Body of pancreas (tissue), 4 donors: ENCODE data around the gene MS4A3. TPM values are rescaled to one million over a fixed set of nuclear protein-coding genes. Genes with fewer than 3 reads are reported as not detected.
"Not testable (repeated sequence)": the region's sequence is repeated elsewhere in the genome, so short reads cannot be mapped to it uniquely, and the experiment has no call there.

ENCODE experiments used
- ATAC-seq: fragments of 150-250 bp; one replicate; pipeline ENCODE4 v1.9.1; 2016
- DNase-seq, 4 donors: peaks; one replicate each; pipeline ENCODE4 v3.0.0-alpha.2; 2019
- H3K27ac ChIP-seq, 4 donors: fragments of 200-600 bp; sonication (generic); 1 replicate in 3 of 4; 2 replicates in 1 of 4; pipeline versions ENCODE4 v1.5.1 to v1.6.1; 2016 to 2019; ENCODE audit warnings: mild to moderate bottlenecking in 1 of 4, mixed read lengths in 1 of 4, moderate library complexity in 1 of 4
- H3K27me3 ChIP-seq, 2 donors: fragments of 200-600 bp; sonication (generic); one replicate each; pipeline ENCODE4 v1.6.0; 2016; ENCODE audit warnings: mild to moderate bottlenecking in 1 of 2
- H3K36me3 ChIP-seq, 2 donors: fragments of 200-600 bp; sonication (generic); replicated peaks in 1 of 2; 2 replicates each; pipeline ENCODE4 v1.5.1; 2016; ENCODE audit warnings: low read depth in 2 of 2; ENCODE audit not compliant: insufficient read depth in 1 of 2
- H3K4me1 ChIP-seq: fragments of 200-600 bp; sonication (generic); one replicate; pipeline ENCODE4 v1.6.0; 2016
- H3K4me3 ChIP-seq, 2 donors: fragments of 200-600 bp; sonication (generic); 1 replicate in 1 of 2; 2 replicates in 1 of 2; pipeline ENCODE4 v1.5.1; 2016 to 2019
- H3K9me3 ChIP-seq, 3 donors: fragments of 200-600 bp; sonication (generic); 1 replicate in 2 of 3; 2 replicates in 1 of 3; pipeline ENCODE4 v1.5.1; 2016
- CTCF ChIP-seq, 7 experiments: fragments of 450-650 bp in 4 of 7; fragments of 200-600 bp in 3 of 7; sonication (generic) in 3 of 7; IDR thresholded peaks; one replicate each; pipeline ENCODE4 v1.5.1; 2016 to 2019; ENCODE audit warnings: antibody characterized with exemption in 7 of 7
- POLR2A ChIP-seq, 3 donors: fragments of 450-650 bp; IDR thresholded peaks; one replicate each; pipeline ENCODE4 v1.6.1; 2016; ENCODE audit warnings: antibody characterized with exemption in 3 of 3, mild to moderate bottlenecking in 2 of 3
- WGBS, 2 donors: methylation state at CpG; one replicate each; pipeline ENCODE4 v1.1.5; 2017; 5-methylcytosine and 5-hydroxymethylcytosine counted together
- intact Hi-C: fragments of 100-400 bp; cut with DNase I; formaldehyde crosslinking; loops from one replicate; pipeline ENCODE4 v1.15.1; 2023
- total RNA-seq, 2 donors: library from RNA; depleted of rRNA; stranded (reverse); fragments of >200 nt; gene quantifications; one replicate each; pipeline ENCODE4 v1.1.0, GENCODE V29; 2016

Gene MS4A3
- total RNA-seq, 2 donors from 2014 or later: not detected

- Histone ChIP-seq H3K27me3 (no peaks in the 10 kb centered on the region), H3K4me1 (peaks cover 10% of the 10 kb centered on the region), H3K9me3 (no peaks in the 10 kb centered on the region), H3K27ac (no peak overlapping the region), H3K4me3 (no peak overlapping the region), H3K36me3 (no peaks in the 10 kb centered on the region)
- WGBS, 2 donors: 50 to 68% methylated on average over 1 of the region's 1 CpG
- intact Hi-C loops: no loop called here
- TF ChIP-seq CTCF (IDR thresholded peaks at IDR 0.05) (no peak), POLR2A (IDR thresholded peaks at IDR 0.05) (no peak)
- DNase-seq (no peak), ATAC-seq (no peak)
Observed at GRCh38 chr11:60100516-60100915, 44.1 kb downstream of the MS4A3 start.

- ATAC-seq, H3K27ac ChIP-seq, H3K9me3 ChIP-seq, H3K4me3 ChIP-seq, H3K36me3 ChIP-seq, DNase-seq, intact Hi-C loops, H3K4me1 ChIP-seq, H3K27me3 ChIP-seq: not testable (repeated sequence)
- 84 to 90% methylated on average over 11 of the region's 11 CpGs for WGBS, 2 donors
Observed at GRCh38 chr11:60101368-60101767, 44.9 kb downstream of the MS4A3 start.

- intact Hi-C loops, H3K4me1 ChIP-seq: not testable (repeated sequence)
- WGBS, 2 donors: 74 to 75% methylated on average over 8 of the region's 8 CpGs
Observed at GRCh38 chr11:60104471-60105115, 48.1 kb downstream of the MS4A3 start.

GRCh38 chr11:60108631-60109030 lies 52.2 kb downstream of the MS4A3 start:
- H3K27ac ChIP-seq, H3K27me3 ChIP-seq, H3K4me3 ChIP-seq, H3K4me1 ChIP-seq, H3K36me3 ChIP-seq, DNase-seq, intact Hi-C loops, ATAC-seq, H3K9me3 ChIP-seq: not testable (repeated sequence)
- 92 to 97% methylated on average over 5 of the region's 5 CpGs for WGBS, 2 donors

More at GRCh38 chr11:60104471-60105115, 48.1 kb downstream of the MS4A3 start:
- not testable (repeated sequence) for H3K4me3 ChIP-seq, H3K27ac ChIP-seq, H3K27me3 ChIP-seq, H3K9me3 ChIP-seq, ATAC-seq, DNase-seq, H3K36me3 ChIP-seq

GRCh38 chr11:60111793-60112192 lies 55.3 kb downstream of the MS4A3 start:
- WGBS, 2 donors: 50 to 56% methylated on average over 2 of the region's 2 CpGs
- intact Hi-C loops: no loop called here
- no peak overlapping the region for H3K4me3 ChIP-seq

GRCh38 chr11:60116996-60117790 lies 60.7 kb downstream of the MS4A3 start:
- H3K4me3 ChIP-seq: no peak overlapping the region
- no peak for TF ChIP-seq POLR2A (IDR thresholded peaks at IDR 0.05)
- TF ChIP-seq CTCF (IDR thresholded peaks at IDR 0.05): no peak
- H3K36me3 ChIP-seq: no peaks in the 10 kb centered on the region
- no peaks in the 10 kb centered on the region for H3K27me3 ChIP-seq
- H3K4me1 ChIP-seq: no peaks in the 10 kb centered on the region
- intact Hi-C loops: no loop called here
- no peaks in the 10 kb centered on the region for H3K9me3 ChIP-seq
- no peak for DNase-seq
- H3K27ac ChIP-seq: no peak overlapping the region
- ATAC-seq: no peak

More at GRCh38 chr11:60111793-60112192, 55.3 kb downstream of the MS4A3 start:
- Histone ChIP-seq H3K9me3 (no peaks in the 10 kb centered on the region), H3K27me3 (no peaks in the 10 kb centered on the region), H3K4me1 (no peaks in the 10 kb centered on the region), H3K36me3 (no peaks in the 10 kb centered on the region), H3K27ac (no peak overlapping the region)
- TF ChIP-seq POLR2A (IDR thresholded peaks at IDR 0.05): no peak
- DNase-seq (no peak), ATAC-seq (no peak)
